Activated CD8-positive, alpha-beta T cell treated with anti-CD3 and anti-CD28 coated beads for 36 hours (primary cell): ENCODE data around the gene TECTB. TPM values are rescaled to one million over a fixed set of nuclear protein-coding genes. Genes with fewer than 3 reads are reported as not detected.

ENCODE experiments used
- ATAC-seq: fragments of 200-7000 bp; cut with Tn5 transposase; one replicate; pipeline ENCODE4 v1.10.0; 2021; ENCODE audit warnings: mild to moderate bottlenecking, moderate library complexity
- CTCF ChIA-PET: fragments of 350-600 bp; sonication (Branson Sonifier 250); formaldehyde crosslinking; loops from one replicate; lab custom pipeline; 2021; ENCODE audit warnings: antibody characterized with exemption; lab: Charles Lee
- POLR2A ChIA-PET: fragments of 350-600 bp; sonication (Branson Sonifier 250); formaldehyde crosslinking; loops from one replicate; lab custom pipeline; 2021; ENCODE audit warnings: antibody characterized with exemption; lab: Charles Lee
- DNase-seq: peaks from one replicate; pipeline ENCODE4 v3.0.0-alpha.2; 2020
- H3K27ac Mint-ChIP-seq: one replicate; pipeline ENCODE4 v1.8.0; 2021; ENCODE audit warnings: mild to moderate bottlenecking, mixed read lengths
- H3K27me3 Mint-ChIP-seq: one replicate; pipeline ENCODE4 v1.8.0; 2021; ENCODE audit warnings: mixed read lengths
- H3K36me3 Mint-ChIP-seq: one replicate; pipeline ENCODE4 v1.8.0; 2021; ENCODE audit warnings: low read depth, mixed read lengths
- H3K4me1 Mint-ChIP-seq: one replicate; pipeline ENCODE4 v1.8.0; 2021; ENCODE audit warnings: low read depth, mixed read lengths
- H3K4me3 Mint-ChIP-seq: one replicate; pipeline ENCODE4 v1.8.0; 2021; ENCODE audit warnings: mild to moderate bottlenecking, moderate library complexity, mixed read lengths
- H3K9me3 Mint-ChIP-seq: one replicate; pipeline ENCODE4 v1.8.0; 2021; ENCODE audit warnings: mixed read lengths
- intact Hi-C: fragments of 100-400 bp; cut with micrococcal nuclease; formaldehyde crosslinking; loops from one replicate; pipeline ENCODE4 v1.10.0; 2022
- total RNA-seq, 2 experiments: library from RNA; stranded (reverse); gene quantifications; one replicate each; pipeline ENCODE4 v1.2.3, GENCODE V29; 2021
- TF ChIP-seq, protein P1 (sequence below): fragments of 200-600 bp; IDR thresholded peaks from one replicate; pipeline ENCODE4 v1.8.0; 2022; ENCODE audit warnings: antibody characterized with exemption, mild to moderate bottlenecking

Gene TECTB
- total RNA-seq, 2 experiments from 2014 or later, result not detected

GRCh38 chr10:112347709-112348671 lies 64.8 kb downstream of the TECTB start:
- POLR2A ChIA-PET, result interaction anchor here (1.1 kb wide), 1 partner anchor 9 kb away, joined by 3 read pairs; no protein-coding TSS in a partner anchor
- Mint-ChIP-seq H3K36me3 (no peaks in the 10 kb centered on the region), H3K4me3 (no peak overlapping the region), H3K27me3 (no peaks in the 10 kb centered on the region), H3K27ac (no peak overlapping the region), H3K9me3 (no peaks in the 10 kb centered on the region), H3K4me1 (no peaks in the 10 kb centered on the region)
- TF ChIP-seq, protein P1, sequence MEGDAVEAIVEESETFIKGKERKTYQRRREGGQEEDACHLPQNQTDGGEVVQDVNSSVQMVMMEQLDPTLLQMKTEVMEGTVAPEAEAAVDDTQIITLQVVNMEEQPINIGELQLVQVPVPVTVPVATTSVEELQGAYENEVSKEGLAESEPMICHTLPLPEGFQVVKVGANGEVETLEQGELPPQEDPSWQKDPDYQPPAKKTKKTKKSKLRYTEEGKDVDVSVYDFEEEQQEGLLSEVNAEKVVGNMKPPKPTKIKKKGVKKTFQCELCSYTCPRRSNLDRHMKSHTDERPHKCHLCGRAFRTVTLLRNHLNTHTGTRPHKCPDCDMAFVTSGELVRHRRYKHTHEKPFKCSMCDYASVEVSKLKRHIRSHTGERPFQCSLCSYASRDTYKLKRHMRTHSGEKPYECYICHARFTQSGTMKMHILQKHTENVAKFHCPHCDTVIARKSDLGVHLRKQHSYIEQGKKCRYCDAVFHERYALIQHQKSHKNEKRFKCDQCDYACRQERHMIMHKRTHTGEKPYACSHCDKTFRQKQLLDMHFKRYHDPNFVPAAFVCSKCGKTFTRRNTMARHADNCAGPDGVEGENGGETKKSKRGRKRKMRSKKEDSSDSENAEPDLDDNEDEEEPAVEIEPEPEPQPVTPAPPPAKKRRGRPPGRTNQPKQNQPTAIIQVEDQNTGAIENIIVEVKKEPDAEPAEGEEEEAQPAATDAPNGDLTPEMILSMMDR, result no peak
- CTCF ChIA-PET, result interaction anchor here (0.8 kb wide), 1 partner anchor 14 kb away, joined by 3 read pairs; no protein-coding TSS in a partner anchor
- intact Hi-C loops, result no loop called here
- ATAC-seq (no peak), DNase-seq (no peak)

DNA sequence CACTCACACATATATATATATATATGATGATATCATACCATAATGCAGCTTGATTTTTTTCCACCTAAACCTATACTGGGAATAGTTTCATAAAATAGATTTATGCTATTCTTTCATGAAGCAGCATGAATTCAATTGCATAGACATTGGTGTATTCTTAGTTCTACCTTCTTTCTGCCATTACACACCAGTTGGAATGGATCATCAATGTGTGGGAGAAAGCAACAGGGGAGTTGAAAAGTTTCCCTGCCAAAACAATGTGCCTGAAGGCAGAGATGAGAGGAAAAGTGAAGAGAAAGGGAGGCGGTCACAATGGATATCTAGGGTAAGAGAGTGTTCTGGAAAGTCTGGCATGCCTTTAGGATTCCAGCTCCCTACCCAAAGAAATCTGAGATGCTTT lies 65.6 kb downstream of the TECTB start:
- POLR2A ChIA-PET, result no interaction called here
- CTCF ChIA-PET, result interaction anchor here (0.6 to 1.0 kb wide), 3 partner anchors 9 to 126 kb away, joined by 3 read pairs; no protein-coding TSS in a partner anchor
- intact Hi-C loops, result no loop called here
- Mint-ChIP-seq H3K4me1 (no peaks in the 10 kb centered on the region), H3K27ac (no peak overlapping the region), H3K4me3 (no peak overlapping the region), H3K27me3 (no peaks in the 10 kb centered on the region), H3K36me3 (no peaks in the 10 kb centered on the region), H3K9me3 (no peaks in the 10 kb centered on the region)
- ATAC-seq (no peak), DNase-seq (no peak)
- TF ChIP-seq, protein P1, result no peak

DNA sequence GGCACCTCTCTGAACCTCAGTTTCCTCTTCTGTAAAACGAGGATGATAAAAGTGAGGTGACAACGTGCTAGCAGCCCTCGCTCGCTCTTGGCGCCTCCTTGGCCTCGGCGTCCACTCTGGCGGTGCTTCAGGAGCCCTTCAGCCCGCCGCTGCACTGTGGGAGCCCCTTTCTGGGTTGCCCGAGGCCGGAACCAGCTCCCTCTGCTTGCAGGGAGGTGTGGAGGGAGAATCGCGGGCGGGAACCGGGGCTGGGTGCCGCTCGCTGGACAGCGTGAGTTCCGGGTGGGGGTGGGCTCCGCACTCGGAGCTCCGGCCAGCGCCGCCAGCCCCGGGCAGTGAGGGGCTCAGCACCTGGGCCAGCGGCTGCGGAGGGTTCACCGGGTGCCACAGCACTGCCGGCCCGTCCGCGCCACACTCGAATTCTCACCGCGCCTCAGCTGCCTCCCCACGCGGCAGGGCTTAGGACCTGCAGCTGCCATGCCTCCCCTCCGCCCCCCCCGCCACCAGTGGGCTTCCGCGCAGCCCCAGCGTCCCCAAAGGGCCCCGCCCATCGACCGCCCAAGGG lies 66.4 kb downstream of the TECTB start:
- H3K4me1 Mint-ChIP-seq, result no peaks in the 10 kb centered on the region
- H3K9me3 Mint-ChIP-seq, result no peaks in the 10 kb centered on the region
- H3K27me3 Mint-ChIP-seq, result no peaks in the 10 kb centered on the region
- intact Hi-C loops, result no loop called here
- no peak for ATAC-seq
- CTCF ChIA-PET, result interaction anchor here (1.0 kb wide), 1 partner anchor 8 kb away, joined by 3 read pairs; no protein-coding TSS in a partner anchor
- TF ChIP-seq, protein P1, result no peak
- POLR2A ChIA-PET, result no interaction called here
- DNase-seq, result no peak
- no peaks in the 10 kb centered on the region for H3K36me3 Mint-ChIP-seq
- H3K27ac Mint-ChIP-seq, result no peak overlapping the region
- no peak overlapping the region for H3K4me3 Mint-ChIP-seq

- Mint-ChIP-seq H3K4me3 (no peak overlapping the region), H3K36me3 (no peaks in the 10 kb centered on the region), H3K9me3 (no peaks in the 10 kb centered on the region), H3K27me3 (no peaks in the 10 kb centered on the region), H3K27ac (no peak overlapping the region), H3K4me1 (no peaks in the 10 kb centered on the region)
- intact Hi-C loops, result no loop called here
- POLR2A ChIA-PET, result interaction anchor here (0.7 to 1.0 kb wide), 2 partner anchors 167 to 1960 kb away, joined by 3 read pairs; partner anchors contain the start of gene GPAM
- TF ChIP-seq, protein P1, result no peak
- CTCF ChIA-PET, result no interaction called here
- ATAC-seq (no peak), DNase-seq (no peak)
These were observed 67.9 kb downstream of the TECTB start for GRCh38 chr10:112351146-112351545.
